Activated effector memory CD4-positive, alpha-beta T cell treated with anti-CD3 and anti-CD28 coated beads, Interleukin-2, amount 50 U/mL, for 16 hours (primary cell): ENCODE data around the gene SLC27A1.
"Not testable (repeated sequence)": the region's sequence is repeated elsewhere in the genome, so short reads cannot be mapped to it uniquely, and the experiment has no call there.

Source experiments
- DNase-seq: peaks from one replicate; pipeline ENCODE4 v3.0.0-alpha.2; 2020

The SLC27A1 gene

GRCh38 chr19:17540174-17540573 is 69.8 kb downstream of the SLC27A1 start:
- no peak for DNase-seq

DNA sequence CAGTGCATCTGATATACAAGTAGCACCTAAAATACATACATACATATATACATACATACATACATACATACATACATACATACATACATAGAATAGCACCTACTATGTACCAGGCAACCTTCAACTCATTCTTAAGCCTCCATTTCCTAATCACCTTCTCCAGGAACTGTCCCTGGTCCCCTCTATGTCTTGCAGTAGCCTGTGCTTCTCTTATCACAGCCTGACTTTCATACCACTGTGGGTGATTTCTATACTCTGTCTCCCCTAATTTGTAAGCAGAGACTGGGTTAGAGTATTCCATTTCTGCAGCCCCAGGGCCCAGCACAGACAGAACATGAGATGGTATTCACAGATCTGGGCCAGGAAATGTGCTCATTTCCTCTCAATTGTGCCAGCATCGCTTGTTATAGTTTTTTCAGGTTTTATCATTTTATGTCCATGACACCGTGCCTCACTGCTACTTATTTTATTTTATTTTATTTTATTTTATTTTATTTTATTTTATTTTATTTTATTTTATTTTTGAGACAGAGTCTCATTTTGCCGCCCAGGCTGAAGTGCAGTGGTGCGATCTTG is 70.9 kb downstream of the SLC27A1 start:
- no peak for DNase-seq

GRCh38 chr19:17542042-17542441 is 71.7 kb downstream of the SLC27A1 start:
- DNase-seq: no peak

GRCh38 chr19:17542793-17543582 is 72.7 kb downstream of the SLC27A1 start:
- no peak for DNase-seq

DNA sequence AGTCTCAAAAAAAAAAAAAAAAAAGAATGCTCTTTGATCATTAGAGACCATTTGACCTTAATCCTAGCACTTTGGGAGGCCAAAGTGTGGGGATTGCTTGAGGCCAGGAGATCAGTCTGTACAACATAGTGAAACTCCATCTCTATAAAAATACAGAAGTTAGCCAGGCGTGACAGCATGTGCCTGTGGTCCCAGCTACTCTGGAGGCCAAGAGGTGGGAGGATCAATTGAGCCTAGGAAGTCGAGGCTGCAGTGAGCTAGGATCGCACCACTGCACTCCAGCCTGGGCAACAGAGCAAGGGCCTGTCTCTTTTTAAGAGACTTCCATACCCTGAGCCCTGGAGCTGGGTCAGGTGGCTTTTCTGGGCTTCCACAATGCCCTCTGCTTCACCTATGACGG is 73.7 kb downstream of the SLC27A1 start:
- no peak for DNase-seq

DNA sequence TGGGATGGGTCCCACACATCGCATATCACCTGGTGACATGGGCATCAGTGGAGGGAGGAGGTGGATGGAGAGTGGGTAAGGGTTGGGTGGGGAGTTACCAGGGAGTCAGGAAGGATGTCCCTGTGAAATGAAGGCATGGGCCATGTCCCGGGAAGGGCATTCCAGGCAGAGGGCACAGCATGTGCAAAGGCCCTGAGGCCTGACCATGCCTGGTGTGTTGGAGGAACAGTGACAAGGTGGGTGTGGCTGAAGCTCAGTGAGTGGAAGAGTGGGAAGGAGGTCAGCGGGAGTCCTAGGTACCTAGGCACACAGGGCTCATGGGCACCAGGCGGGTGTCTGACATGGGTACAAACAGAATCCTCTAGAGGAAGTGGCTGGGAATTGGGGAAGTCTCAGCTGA is 74.1 kb downstream of the SLC27A1 start:
- DNase-seq: no peak

DNA sequence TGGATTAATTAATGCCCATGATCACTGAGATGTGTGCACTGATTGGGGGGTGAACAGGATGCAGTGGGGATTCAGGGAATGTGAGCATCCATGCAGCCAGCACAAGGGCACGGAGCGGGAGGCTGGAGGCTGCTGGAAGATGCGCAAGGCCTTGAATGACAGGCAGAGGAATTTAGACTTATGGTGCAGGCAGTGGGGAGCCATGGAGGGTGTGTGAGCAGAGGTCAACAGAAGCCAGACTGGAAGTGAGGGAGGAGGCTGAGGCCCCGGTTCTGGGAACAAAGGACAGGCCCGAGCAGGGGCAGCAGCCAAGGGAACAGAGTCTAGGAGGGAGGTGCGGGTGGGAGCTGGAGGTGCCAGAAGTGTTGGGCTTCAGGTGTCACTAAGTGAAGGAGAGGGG is 77.8 kb downstream of the SLC27A1 start:
- no peak for DNase-seq

- DNase-seq: no peak
Observed at GRCh38 chr19:17549085-17549740, 78.9 kb downstream of the SLC27A1 start.

DNA sequence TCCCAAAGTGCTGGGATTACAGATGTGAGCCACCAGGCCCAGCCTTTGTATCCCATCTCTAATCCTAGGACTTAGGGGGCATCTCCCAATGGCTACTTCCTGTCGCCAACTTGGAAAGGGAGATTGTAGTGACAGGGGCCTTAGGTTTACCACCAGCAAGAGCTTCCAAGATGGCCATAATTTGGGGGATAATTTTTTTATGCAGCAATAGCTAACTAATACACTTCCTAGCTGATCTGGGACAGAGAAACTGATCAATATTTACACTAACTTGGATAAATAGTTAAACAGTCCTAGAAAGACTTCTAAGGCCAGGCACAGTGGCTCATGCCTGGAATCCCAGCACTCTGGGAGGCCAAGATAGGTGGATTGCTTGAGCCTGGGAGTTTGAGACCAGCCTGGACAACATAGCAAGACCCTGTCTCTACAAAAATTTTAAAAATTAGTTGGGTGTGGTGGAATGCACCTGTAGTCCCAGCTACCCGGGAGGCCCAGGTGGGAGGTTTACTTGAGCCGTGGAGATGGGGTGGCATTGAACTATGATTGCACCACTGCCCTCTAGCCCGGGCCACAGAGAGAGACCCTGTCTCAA is 79.8 kb downstream of the SLC27A1 start:
- no peak for DNase-seq

DNA sequence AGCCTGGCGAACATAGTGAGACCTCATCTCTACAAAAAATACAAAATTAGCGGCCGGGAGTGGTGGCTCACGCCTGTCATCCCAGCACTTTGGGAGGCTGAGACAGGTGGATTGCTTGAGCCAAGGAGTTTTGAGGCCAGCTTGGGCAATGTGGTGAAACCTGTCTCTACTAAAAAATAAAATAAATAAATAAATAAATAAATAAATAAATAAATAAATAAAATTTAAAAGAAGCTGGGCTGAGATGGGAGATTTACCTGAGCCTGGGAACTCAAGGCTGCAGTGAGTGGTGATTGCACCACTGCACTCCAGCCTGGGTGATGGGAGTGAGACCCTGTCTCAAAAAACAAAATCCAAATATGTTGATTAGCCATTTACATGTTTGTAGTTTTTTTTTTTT is 82.4 kb downstream of the SLC27A1 start:
- DNase-seq: not testable (repeated sequence)

DNA sequence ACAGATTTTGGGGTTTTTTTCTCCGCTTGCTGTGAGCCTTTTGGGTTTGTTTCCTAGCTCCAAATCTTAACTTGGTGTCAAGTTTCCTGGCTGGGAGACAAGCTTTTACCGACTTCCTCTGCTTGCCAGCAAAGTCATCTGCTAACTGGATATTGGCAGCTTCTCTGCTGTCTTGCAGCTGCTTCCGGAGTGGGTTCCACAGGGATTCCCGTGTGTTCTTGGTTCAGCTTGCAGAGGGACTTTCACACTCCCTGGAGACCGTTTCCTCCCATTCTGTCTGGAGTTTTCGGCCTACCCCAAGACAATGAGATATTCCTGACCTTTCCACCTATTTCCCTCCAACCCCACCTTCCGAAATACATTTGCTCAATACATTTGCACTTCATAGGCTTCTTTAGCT is 82.9 kb downstream of the SLC27A1 start:
- DNase-seq: no peak

DNA sequence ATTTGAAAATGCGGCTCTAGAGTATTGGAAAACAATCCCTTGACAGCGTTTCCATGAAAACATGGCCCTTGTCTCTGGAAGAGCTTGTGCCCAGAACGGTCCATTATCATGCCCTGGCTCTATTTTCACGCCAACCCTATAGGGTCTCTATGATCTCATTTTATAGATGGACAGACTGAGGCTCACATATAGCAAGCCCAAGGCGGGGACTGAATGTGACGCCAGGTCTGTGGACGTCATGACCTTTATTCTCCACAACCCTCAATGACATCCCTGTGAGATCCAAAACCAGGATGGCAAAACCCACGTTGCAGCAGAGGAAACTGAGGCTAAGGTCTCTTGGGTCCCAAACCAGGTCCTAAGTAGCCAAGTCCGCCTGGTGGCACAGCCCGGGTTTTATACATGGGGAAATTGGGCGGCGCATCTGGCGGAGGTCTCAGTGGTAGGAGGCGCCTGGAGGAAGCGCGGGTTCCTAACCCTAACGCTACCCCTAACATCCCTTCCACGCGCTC is 84.7 kb downstream of the SLC27A1 start:
- no peak for DNase-seq

GRCh38 chr19:17555480-17555928 is 85.2 kb downstream of the SLC27A1 start, which contains the start of gene COLGALT1:
Gene COLGALT1, plus strand, starts transcription at chr19:17555649. Its CDS starts 65 bp downstream, at chr19:17555714.
- peak; percentile 99 for DNase-seq
